Measurements from ENCODE around the gene TUBA4B.

TUBA4B gene

GRCh38 chr2:219274361-219274921 is 21.4 kb downstream of the TUBA4B start:
- DNase-seq (ENCODE audit: low spot score in 2 of 2), result no peak
- no peak for ATAC-seq
- peaks cover 20% of the 10 kb centered on the region for H3K4me1 Mint-ChIP-seq
- no peak overlapping the region for H3K27ac Mint-ChIP-seq
- H3K4me3 Mint-ChIP-seq, result no peak overlapping the region
- H3K9me3 Mint-ChIP-seq, result no peaks in the 10 kb centered on the region
- H3K36me3 Mint-ChIP-seq, result peaks cover 1% of the 10 kb centered on the region

- H3K4me1 Mint-ChIP-seq, result peaks cover 47% of the 10 kb centered on the region
- H3K4me3 Mint-ChIP-seq, result peak overlapping the region; percentile 90
- DNase-seq (ENCODE audit: low spot score in 2 of 2) (peak; percentile 69 to 92), ATAC-seq (no peak)
- H3K36me3 Mint-ChIP-seq, result peaks cover 37% of the 10 kb centered on the region
- H3K9me3 Mint-ChIP-seq, result no peaks in the 10 kb centered on the region
- peak overlapping the region; percentile 97 for H3K27ac Mint-ChIP-seq
Observed at GRCh38 chr2:219277703-219278654, 24.9 kb downstream of the TUBA4B start.

- H3K4me1 Mint-ChIP-seq, result peaks cover 54% of the 10 kb centered on the region
- no peak for ATAC-seq
- H3K4me3 Mint-ChIP-seq, result peak overlapping the region; percentile 90
- no peak for DNase-seq (ENCODE audit: low spot score in 2 of 2)
- H3K36me3 Mint-ChIP-seq, result peaks cover 44% of the 10 kb centered on the region
- H3K27ac Mint-ChIP-seq, result peak overlapping the region; percentile 97
- H3K9me3 Mint-ChIP-seq, result no peaks in the 10 kb centered on the region
Observed at GRCh38 chr2:219278655-219279150, 25.7 kb downstream of the TUBA4B start.

- Mint-ChIP-seq H3K36me3 (peaks cover 50% of the 10 kb centered on the region), H3K4me1 (peaks cover 56% of the 10 kb centered on the region), H3K27ac (peak within 1 kb of the TSS; percentile 97), H3K4me3 (peak within 1 kb of the TSS; percentile 90), H3K9me3 (no peaks in the 10 kb centered on the region)
- ATAC-seq, result peak; percentile 92
- peak; percentile 95 to 98 for DNase-seq (ENCODE audit: low spot score in 2 of 2)
Observed at GRCh38 chr2:219279151-219279915, 26.3 kb downstream of the TUBA4B start, which contains the start of gene DNAJB2. DNAJB2 (plus strand) TSS chr2:219279366; CDS start chr2:219279834, 468 bp downstream.

- Mint-ChIP-seq H3K4me3 (peak overlapping the region; percentile 90), H3K27ac (peak overlapping the region; percentile 97), H3K4me1 (peaks cover 56% of the 10 kb centered on the region), H3K36me3 (peaks cover 56% of the 10 kb centered on the region), H3K9me3 (no peaks in the 10 kb centered on the region)
- no peak for ATAC-seq
- DNase-seq (ENCODE audit: low spot score in 2 of 2), result no peak
Observed at GRCh38 chr2:219279916-219280516, 27.0 kb downstream of the TUBA4B start.

- Mint-ChIP-seq H3K9me3 (no peaks in the 10 kb centered on the region), H3K27ac (peak overlapping the region; percentile 97), H3K36me3 (peaks cover 63% of the 10 kb centered on the region), H3K4me1 (peaks cover 62% of the 10 kb centered on the region), H3K4me3 (peak overlapping the region; percentile 90)
- ATAC-seq, result no peak
- DNase-seq (ENCODE audit: low spot score in 2 of 2), result no peak
Observed at GRCh38 chr2:219280651-219281050, 27.6 kb downstream of the TUBA4B start.

- Mint-ChIP-seq H3K4me3 (peak overlapping the region; percentile 90), H3K27ac (peak overlapping the region; percentile 97), H3K4me1 (peaks cover 70% of the 10 kb centered on the region), H3K9me3 (no peaks in the 10 kb centered on the region), H3K36me3 (peaks cover 67% of the 10 kb centered on the region)
- ATAC-seq (no peak), DNase-seq (ENCODE audit: low spot score in 2 of 2) (no peak)
Observed at GRCh38 chr2:219281588-219281987, 28.5 kb downstream of the TUBA4B start.

- ATAC-seq (no peak), DNase-seq (ENCODE audit: low spot score in 2 of 2) (no peak)
- Mint-ChIP-seq H3K4me1 (peaks cover 69% of the 10 kb centered on the region), H3K27ac (peak overlapping the region; percentile 81), H3K4me3 (no peak overlapping the region), H3K9me3 (no peaks in the 10 kb centered on the region), H3K36me3 (peaks cover 67% of the 10 kb centered on the region)
Observed at GRCh38 chr2:219282375-219282774, 29.3 kb downstream of the TUBA4B start.

- H3K9me3 Mint-ChIP-seq, result no peaks in the 10 kb centered on the region
- no peak overlapping the region for H3K4me3 Mint-ChIP-seq
- ATAC-seq, result no peak
- DNase-seq (ENCODE audit: low spot score in 2 of 2), result no peak
- peaks cover 62% of the 10 kb centered on the region for H3K4me1 Mint-ChIP-seq
- peak overlapping the region; percentile 81 for H3K27ac Mint-ChIP-seq
- H3K36me3 Mint-ChIP-seq, result peaks cover 67% of the 10 kb centered on the region
Observed at GRCh38 chr2:219282943-219283581, 30.0 kb downstream of the TUBA4B start.

- no peak overlapping the region for H3K4me3 Mint-ChIP-seq
- ATAC-seq (no peak), DNase-seq (ENCODE audit: low spot score in 2 of 2) (no peak)
- peaks cover 50% of the 10 kb centered on the region for H3K4me1 Mint-ChIP-seq
- H3K36me3 Mint-ChIP-seq, result peaks cover 63% of the 10 kb centered on the region
- peak overlapping the region; percentile 81 for H3K27ac Mint-ChIP-seq
- no peaks in the 10 kb centered on the region for H3K9me3 Mint-ChIP-seq
Observed at GRCh38 chr2:219284501-219285372, 31.7 kb downstream of the TUBA4B start.

- Mint-ChIP-seq H3K4me1 (peaks cover 44% of the 10 kb centered on the region), H3K27ac (peak overlapping the region; percentile 81), H3K36me3 (peaks cover 57% of the 10 kb centered on the region), H3K4me3 (no peak overlapping the region), H3K9me3 (no peaks in the 10 kb centered on the region)
- ATAC-seq (no peak), DNase-seq (ENCODE audit: low spot score in 2 of 2) (no peak)
Observed at GRCh38 chr2:219285373-219285735, 32.3 kb downstream of the TUBA4B start.

GRCh38 chr2:219285894-219286425 is 32.9 kb downstream of the TUBA4B start:
- no peaks in the 10 kb centered on the region for H3K9me3 Mint-ChIP-seq
- peaks cover 38% of the 10 kb centered on the region for H3K4me1 Mint-ChIP-seq
- no peak overlapping the region for H3K4me3 Mint-ChIP-seq
- no peak for ATAC-seq
- H3K36me3 Mint-ChIP-seq, result peaks cover 51% of the 10 kb centered on the region
- peak overlapping the region; percentile 81 for H3K27ac Mint-ChIP-seq
- DNase-seq (ENCODE audit: low spot score in 2 of 2), result no peak

- ATAC-seq, result no peak
- Mint-ChIP-seq H3K9me3 (no peaks in the 10 kb centered on the region), H3K4me3 (no peak overlapping the region), H3K27ac (peak overlapping the region; percentile 81), H3K4me1 (peaks cover 31% of the 10 kb centered on the region), H3K36me3 (peaks cover 45% of the 10 kb centered on the region)
- no peak for DNase-seq (ENCODE audit: low spot score in 2 of 2)
Observed at GRCh38 chr2:219286436-219287115, 33.5 kb downstream of the TUBA4B start.
